Measurements from ENCODE around the gene CHAC1.

CHAC1 gene

DNA sequence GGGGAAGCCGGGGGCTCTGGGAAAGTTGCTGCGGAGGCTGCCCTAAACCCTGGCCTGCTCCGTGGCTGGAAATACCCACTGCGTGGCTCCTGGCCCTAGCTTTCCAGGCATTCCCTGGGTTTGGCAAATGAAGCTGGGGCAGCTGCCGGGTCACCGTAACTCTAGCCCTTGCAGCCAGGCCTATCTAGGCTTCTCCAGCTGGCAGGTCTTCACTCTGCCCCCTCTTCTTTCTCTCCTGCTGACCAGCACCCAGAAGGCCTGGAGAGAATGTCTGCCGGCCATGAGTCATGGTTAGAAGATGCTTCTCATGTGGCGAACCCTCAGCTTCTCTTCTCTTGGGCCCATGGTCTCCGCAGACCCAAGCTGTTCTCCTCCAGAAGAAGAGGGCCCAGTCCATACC, 29.7 kb upstream of the CHAC1 start:
- no peak for DNase-seq (ENCODE audit: low read depth in 3 of 3)

DNA sequence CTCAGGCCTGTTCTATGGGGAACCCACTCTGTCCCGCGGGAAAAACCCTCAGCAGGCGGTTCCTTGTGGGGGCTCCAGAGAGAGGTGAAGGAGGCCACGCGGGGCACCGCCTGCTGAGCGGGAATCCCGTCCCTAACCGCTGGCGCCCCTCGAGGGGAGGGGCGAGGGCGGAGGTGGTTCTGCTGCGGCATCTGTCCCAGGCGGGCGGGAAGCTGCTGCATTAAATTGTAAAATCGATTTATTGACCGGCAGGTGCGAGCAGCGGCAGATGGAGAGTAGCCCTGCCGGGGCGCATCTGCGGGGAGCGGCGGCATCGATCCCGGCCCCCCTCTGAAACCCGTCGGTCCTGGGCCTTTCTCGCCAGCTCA, 27.8 kb upstream of the CHAC1 start:
- no peak for DNase-seq (ENCODE audit: low read depth in 3 of 3)

DNA sequence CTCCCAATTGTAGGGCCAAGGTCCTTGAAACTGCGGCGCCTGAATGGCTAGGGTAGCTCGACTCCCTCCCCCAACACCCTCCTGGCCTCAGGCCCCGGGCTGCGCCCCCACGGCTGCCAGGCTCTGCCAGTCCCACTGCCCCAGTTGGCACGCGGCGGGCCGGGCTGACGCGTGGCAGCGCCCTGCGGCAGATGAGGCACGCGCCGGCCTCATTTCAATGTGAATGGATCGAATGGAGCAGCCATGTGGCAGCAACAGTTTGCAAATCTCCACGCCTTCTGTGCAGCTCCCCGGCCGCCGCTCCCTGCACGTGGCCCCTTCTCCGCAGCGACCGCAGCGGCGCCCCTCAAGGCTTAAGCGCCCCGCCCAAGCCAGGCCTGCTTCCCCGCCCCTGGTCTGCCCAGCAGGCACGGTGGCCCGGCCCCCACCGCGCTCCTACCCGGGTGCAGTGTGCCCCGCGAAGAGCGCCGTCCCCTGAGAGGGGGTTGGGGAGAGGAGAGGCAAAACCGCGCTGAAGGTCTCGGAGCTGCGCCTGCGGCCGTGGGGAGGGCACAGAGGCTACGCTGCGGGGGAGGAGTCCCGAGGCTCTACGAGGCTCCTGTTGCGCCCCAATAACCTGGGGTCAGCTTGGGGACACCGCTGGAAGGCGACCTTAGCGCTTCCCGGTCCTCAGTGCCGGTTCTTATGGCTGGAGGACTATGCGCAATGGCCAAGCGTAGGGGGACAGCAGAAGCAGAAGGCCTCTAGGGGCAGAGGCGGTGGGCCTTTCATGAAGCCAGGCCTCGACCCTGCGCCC, 27.2 kb upstream of the CHAC1 start:
- DNase-seq (ENCODE audit: low read depth in 3 of 3): no peak

DNA sequence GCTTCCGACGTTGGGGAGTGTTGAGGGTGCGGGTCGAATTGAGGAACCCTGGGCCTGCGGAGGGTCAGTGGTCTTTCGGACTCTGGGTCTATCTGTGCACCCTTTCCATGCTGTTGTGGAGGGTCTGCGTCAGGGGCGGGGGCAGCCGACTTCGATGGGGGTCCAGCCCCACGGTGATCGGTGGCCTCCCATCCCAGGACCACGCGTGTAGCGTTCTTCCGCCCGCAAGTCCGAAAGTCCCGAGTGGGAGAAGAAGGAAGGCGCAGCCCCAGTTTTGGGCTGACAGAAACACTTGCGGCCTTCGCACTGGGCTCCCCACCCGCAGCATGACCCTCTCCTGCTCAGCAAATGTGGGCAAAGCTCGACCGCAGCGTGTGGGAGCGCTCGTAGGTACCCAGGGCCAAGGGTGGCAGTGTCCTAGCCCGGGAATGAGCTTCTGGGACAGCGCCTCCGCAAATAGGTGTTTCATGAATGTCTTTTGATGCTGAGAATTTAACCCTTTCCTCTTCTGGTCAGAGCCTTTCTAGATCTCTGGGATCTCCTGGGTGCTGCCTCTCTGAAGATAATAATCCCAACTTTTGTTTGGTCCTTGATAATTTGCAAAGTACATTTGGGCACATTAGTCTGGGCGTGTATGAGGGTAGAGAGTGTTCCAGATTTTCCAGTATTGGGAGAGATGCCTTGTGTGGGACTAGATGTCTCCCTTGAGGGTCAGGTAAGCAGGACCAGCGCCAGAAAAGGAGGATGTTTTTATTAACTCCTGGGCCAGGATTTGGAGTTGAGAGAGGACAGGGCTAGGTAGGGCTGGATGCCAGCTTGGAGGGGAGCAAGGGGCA, 26.4 kb upstream of the CHAC1 start:
- DNase-seq (ENCODE audit: low read depth in 3 of 3): no peak

DNA sequence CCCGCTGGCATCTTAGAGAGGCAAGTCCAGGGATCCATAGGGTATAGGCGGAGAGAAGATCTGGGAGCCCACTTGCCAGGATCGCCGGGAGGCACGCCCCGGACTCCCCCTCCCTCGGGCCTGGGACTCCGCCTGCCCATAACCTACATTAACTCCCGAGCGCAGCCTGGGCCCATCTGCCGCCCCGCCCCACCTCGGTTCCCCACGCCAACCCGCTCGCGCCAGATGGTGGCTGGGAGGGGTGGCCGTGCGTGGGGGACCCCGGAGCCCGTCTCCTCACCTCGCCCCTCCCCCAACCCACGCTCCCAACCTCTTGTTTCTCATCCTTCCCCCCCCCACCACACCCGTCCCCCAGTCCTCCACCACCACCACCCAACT, 25.8 kb upstream of the CHAC1 start:
- no peak for DNase-seq (ENCODE audit: low read depth in 3 of 3)

DNA sequence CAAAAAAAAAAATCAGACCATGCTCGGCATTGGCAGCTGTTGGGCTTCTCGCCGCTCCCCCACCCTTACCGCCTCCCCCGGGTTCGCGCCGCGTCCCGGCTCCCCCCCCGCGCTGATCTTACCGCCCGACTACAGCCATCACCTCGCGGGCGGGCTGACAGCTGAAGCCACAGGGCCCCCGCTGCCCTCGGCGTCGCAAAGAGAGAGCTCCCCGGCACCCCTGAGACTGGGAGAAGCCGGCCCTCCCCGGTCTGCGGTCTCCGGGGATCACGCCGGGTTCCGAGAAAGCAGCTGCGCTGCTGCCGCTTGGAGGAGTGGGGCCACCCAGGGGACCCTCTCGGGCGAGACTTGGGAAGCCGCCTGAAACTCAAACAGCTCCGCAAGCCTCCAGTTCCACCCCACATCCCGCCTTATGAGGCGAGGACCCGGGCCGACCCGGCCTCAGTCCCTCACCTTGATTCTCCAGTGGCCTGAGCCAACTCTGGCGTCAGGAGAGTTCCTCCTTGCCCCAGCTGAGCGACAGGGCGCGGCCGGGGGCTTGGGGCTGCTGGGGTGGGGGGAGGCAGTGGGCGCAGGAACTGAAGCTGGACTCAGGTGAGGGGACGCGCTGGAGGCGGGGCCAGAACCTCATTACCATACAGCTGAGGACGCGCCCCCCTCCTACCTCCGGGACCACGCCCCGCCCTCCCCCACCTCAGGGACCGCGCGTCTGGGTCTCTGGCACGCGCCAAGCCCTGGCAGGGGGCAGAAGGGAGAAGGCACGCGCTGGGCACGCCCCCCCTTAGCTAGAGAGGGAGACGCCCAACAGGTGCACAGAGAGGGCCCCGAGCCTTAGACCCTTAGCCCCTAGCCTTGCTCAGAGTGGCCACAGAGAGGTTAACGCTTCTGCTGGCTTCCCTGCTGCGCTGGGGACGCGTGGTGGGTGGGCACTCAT, 25.1 kb upstream of the CHAC1 start:
- DNase-seq (ENCODE audit: low read depth in 3 of 3): no peak

DNA sequence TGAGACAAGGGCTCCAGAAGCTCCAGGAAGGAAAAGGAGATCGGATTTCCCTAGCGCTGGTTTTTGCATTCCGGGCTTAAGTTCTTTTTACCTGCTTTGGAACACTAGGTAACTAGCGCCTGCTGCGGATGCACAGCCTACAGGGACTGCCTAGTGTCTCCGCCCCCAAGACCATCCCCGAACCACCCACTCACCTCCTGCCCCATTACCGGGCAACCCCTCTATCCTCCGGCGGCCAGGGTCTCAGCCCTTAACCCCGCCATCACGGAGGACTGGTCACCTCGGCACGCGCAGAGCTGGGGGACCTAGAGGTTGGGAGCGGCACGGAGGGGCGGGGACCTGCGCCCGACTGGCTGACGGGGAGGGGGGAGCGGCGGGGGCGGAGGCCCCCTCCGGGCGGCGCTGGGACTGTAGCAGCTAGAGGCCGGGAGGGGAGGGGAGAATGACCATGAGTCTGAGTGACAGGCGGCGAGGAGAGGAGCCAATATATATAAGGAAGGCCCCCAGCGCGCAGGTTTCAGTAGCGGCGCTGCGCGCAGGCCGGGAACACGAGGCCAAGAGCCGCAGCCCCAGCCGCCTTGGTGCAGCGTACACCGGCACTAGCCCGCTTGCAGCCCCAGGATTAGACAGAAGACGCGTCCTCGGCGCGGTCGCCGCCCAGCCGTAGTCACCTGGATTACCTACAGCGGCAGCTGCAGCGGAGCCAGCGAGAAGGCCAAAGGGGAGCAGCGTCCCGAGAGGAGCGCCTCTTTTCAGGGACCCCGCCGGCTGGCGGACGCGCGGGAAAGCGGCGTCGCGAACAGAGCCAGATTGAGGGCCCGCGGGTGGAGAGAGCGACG, 24.2 kb upstream of the CHAC1 start, which contains the start of gene DLL4:
TSS of gene DLL4 (plus strand) at position 520 of the 839 bp plus-strand sequence. CDS start 329 bp downstream, outside the sequence.
- no peak for DNase-seq (ENCODE audit: low read depth in 3 of 3)

DNA sequence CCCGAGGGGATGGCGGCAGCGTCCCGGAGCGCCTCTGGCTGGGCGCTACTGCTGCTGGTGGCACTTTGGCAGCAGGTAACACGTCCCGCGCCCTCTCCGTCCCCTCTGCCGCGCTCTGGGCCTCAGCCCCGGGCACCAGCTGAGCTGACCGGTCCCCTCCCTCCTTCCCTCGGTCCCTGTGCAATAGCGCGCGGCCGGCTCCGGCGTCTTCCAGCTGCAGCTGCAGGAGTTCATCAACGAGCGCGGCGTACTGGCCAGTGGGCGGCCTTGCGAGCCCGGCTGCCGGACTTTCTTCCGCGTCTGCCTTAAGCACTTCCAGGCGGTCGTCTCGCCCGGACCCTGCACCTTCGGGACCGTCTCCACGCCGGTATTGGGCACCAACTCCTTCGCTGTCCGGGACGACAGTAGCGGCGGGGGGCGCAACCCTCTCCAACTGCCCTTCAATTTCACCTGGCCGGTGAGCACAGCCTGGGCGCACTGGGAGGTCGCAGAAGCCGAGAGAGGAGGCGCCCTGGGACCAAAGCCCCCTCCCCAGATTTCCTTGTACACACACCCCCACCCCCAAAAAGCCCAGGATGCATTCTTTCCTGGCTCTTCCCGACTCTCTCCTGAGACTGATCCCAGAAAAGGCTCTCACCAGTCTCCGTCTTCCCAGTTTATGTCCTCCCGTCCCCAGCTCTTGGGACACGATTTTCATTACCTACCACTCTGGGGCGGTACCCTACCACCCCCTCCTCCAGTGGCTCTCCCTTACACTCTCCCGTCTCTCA, 23.4 kb upstream of the CHAC1 start:
- DNase-seq (ENCODE audit: low read depth in 3 of 3): no peak

DNA sequence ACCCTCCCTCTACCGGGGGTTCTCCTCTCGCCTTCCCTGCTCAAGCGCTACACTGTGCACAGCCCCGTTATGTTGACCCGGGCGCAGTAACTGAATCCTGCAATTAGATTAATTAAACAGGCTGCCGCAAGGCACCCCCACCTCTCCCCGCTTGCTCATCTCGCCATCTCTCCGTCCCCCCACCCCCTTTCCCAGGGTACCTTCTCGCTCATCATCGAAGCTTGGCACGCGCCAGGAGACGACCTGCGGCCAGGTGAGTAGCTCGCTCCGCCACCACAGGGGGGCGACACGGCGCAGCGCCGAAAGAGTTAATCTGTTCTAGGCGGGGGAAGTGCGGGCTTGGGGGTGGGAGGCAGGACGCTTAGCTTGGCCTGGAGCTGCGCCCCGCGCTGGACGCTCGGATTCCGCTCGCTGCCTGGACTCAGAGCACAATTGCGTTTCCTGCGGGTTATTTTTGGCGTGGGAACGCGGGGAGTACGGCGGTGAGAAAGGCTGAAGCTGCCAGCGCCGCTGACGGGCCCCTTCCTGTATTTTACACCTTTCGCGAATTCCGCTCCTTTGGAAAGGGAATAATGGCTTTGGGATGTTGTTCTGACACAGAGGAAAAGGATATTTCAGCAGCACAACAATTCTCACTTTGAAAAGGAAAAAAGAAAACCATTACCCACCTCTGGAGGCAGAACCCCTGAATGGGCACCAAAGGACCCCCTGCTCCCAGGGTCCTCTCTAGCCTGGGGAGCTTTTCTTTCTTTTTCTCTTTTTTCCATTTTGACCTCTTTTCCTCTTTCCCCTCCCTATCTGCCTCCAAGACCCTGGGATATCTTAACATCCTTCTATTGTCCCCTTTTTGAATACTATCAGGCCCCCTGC, 22.6 kb upstream of the CHAC1 start:
- DNase-seq (ENCODE audit: low read depth in 3 of 3): no peak

DNA sequence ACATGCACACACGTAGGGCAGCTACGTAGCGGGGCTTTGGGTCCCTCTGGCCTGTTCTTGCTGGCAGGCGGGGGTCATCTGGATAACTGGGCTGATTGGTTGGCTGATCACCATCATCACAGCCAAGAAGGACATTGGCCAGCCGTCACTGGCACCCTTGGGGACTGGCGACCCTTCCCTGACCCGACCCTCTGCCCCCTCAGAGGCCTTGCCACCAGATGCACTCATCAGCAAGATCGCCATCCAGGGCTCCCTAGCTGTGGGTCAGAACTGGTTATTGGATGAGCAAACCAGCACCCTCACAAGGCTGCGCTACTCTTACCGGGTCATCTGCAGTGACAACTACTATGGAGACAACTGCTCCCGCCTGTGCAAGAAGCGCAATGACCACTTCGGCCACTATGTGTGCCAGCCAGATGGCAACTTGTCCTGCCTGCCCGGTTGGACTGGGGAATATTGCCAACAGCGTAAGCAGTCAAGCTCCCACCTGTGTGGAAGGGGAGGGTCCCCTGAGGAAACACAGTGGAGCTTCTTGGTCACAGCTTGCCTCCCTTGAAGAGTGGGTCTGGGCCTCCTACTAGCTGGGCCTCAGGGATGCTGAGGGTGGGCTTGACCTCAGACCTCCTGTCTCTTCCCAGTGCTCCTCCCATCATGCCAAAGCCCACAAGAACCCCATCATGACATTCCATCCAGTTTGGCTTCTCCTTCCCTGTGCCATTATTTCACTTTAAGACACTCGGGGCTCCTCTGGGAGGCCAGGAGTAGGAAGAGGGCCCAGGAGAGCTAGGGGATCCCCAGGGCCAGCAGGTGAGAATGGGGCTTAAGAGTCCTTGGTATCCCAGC, 21.8 kb upstream of the CHAC1 start:
- no peak for DNase-seq (ENCODE audit: low read depth in 3 of 3)

DNA sequence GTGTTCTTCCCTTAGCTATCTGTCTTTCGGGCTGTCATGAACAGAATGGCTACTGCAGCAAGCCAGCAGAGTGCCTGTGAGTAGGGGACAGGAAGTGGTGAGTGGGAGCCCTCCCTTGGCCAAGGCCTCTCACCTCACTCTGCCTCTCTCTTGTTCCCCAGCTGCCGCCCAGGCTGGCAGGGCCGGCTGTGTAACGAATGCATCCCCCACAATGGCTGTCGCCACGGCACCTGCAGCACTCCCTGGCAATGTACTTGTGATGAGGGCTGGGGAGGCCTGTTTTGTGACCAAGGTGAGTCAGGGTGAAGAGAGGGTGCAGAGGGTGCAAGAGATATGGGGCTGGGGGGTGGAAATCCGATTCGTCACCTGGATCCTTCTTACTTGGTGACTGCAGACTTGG, 21.1 kb upstream of the CHAC1 start:
- no peak for DNase-seq (ENCODE audit: low read depth in 3 of 3)

DNA sequence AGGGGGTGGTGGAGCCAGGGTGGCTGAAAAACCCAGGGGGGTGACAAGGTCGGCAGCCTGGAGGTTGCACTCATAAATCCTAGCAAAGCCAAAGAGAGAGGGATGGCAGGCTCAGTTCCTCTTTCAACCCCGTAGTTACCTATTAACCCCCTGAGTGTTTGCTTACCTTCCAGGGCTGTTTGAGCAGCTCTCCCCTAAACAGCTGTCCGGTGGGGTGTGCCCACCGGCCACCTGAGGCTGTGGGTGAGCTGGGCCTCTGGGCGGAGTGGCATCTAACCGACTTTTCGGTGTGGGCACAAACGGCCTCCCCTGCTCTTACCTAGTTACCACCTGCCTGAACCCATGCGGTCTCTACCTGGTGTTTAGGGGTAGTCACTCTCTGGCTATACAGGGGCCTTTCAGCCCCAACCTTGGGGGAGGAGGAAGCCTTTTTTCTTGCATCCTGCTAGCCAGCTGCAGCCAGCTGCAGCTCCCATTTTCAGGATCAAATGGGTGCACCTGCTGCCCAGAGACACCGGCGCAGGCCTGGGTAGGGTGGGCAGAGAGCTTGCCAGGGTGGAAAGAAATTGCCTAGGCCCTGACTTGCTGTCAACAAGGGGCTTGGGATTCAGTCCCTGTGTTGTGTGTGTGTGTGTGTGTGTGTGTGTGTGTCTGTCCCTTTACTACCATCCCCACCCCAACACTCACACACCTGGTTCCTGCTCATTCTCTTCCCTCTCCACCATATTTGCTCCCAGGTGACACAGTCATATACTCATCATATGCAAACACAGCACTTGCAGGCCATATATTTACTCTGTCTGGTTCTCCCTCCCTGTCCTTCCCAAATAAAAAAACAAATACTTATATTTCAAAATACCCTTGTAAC, 20.4 kb upstream of the CHAC1 start:
- DNase-seq (ENCODE audit: low read depth in 3 of 3): no peak

DNA sequence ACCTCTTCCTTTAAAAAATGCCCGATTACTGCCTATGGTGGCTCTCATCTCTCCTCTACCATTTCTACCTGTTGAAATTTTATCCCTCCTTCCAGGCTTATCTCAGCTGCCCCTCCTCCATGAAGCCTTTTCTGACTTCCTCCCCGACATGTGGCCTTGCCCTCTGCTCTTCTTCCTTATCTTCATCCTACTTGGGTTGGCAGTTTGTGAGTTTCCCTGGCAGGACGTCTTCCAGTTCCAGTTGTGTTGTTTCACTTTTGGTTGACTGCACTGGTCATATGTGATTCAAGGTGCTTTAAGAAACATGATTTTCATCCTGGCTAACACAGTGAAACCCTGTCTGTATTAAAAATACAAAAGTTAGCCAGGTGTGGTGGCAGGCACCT, 19.8 kb upstream of the CHAC1 start:
- DNase-seq (ENCODE audit: low read depth in 3 of 3): no peak

DNA sequence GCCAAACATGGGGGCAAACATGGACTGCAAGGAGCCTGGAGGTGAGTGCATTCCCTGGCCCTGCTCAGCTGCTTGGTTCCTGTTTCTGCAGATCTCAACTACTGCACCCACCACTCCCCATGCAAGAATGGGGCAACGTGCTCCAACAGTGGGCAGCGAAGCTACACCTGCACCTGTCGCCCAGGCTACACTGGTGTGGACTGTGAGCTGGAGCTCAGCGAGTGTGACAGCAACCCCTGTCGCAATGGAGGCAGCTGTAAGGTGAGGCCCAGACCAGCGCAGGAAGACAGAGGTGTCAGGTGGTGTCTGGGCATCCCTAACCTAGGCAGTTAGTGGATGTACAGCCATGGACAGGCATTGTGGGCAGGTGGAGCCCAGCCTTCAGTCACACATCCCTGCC, 18.8 kb upstream of the CHAC1 start:
- no peak for DNase-seq (ENCODE audit: low read depth in 3 of 3)

DNA sequence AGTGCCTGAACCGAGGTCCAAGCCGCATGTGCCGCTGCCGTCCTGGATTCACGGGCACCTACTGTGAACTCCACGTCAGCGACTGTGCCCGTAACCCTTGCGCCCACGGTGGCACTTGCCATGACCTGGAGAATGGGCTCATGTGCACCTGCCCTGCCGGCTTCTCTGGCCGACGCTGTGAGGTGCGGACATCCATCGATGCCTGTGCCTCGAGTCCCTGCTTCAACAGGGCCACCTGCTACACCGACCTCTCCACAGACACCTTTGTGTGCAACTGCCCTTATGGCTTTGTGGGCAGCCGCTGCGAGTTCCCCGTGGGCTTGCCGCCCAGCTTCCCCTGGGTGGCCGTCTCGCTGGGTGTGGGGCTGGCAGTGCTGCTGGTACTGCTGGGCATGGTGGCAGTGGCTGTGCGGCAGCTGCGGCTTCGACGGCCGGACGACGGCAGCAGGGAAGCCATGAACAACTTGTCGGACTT, 17.0 kb upstream of the CHAC1 start:
- no peak for DNase-seq (ENCODE audit: low read depth in 3 of 3)

DNA sequence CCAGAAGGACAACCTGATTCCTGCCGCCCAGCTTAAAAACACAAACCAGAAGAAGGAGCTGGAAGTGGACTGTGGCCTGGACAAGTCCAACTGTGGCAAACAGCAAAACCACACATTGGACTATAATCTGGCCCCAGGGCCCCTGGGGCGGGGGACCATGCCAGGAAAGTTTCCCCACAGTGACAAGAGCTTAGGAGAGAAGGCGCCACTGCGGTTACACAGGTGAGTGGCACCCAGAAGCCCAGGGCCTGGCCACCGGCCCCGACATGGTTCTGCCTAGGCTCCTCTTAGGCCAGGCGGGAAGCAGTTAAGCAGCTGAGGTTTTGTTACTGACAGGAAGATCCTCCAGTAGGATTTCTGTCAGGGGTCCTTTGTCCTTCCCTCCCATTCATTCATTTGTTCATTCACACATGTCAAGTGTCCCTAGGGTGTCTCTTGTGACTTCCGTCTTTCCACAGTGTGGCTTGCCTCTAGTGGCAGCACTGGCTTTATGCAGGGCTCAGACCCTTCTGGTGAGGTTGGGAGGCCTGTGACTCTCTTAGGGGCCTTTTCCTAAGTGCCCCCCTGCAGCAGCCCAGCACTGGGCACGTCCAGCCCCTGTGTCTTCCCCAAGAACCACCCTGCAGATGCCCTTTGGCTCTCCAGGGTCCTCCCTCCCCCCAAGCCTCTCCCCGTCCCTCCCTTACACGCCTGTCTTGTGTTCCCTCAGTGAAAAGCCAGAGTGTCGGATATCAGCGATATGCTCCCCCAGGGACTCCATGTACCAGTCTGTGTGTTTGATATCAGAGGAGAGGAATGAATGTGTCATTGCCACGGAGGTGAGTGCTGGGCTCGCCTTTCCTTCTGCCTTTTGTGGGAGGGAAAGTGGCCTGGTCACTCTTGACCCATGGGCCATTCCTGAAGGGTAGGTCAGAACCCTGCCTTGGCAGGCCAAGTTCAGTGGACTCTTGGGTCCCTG, 16.3 kb upstream of the CHAC1 start:
- DNase-seq (ENCODE audit: low read depth in 3 of 3): no peak

Data from stimulated activated CD4-positive, alpha-beta T cell treated with anti-CD3 and anti-CD28 coated beads, TNF-alpha, amount 100 ng/mL, for 4 hours (primary cell).